KMS-11 (cell line): ENCODE data around the gene TGFB3.

Source experiments
- H2AFZ ChIP-seq: fragments of 200-600 bp; sonication (generic); 2 replicates; pipeline ENCODE4 v1.6.1; 2016; ENCODE audit warnings: antibody characterized with exemption, mixed run types, low read depth
- H3K27ac ChIP-seq: fragments of 200-600 bp; sonication (generic); 2 replicates; pipeline ENCODE4 v1.6.1; 2016; ENCODE audit warnings: mild to moderate bottlenecking, mixed run types
- H3K27me3 ChIP-seq: fragments of 200-600 bp; sonication (generic); 2 replicates; pipeline ENCODE4 v1.6.1; 2017; ENCODE audit warnings: mild to moderate bottlenecking, low read depth, mixed run types, moderate library complexity; ENCODE audit not compliant: insufficient read depth
- H3K36me3 ChIP-seq: fragments of 200-600 bp; sonication (generic); 2 replicates; pipeline ENCODE4 v1.6.1; 2017; ENCODE audit warnings: mild to moderate bottlenecking, mixed run types; ENCODE audit not compliant: insufficient read depth
- H3K4me1 ChIP-seq: fragments of 200-600 bp; sonication (generic); 2 replicates; pipeline ENCODE4 v1.6.1; 2016; ENCODE audit warnings: mild to moderate bottlenecking, low read depth, mixed run types; ENCODE audit not compliant: poor library complexity, severe bottlenecking
- H3K4me2 ChIP-seq: fragments of 200-600 bp; sonication (generic); 2 replicates; pipeline ENCODE4 v1.7.0; 2016; ENCODE audit warnings: mild to moderate bottlenecking, mixed run types
- H3K4me3 ChIP-seq: fragments of 200-600 bp; sonication (generic); IDR thresholded peaks from 2 replicates; pipeline ENCODE4 v1.6.1; 2017; ENCODE audit warnings: low read depth, low read length, mixed read lengths; ENCODE audit not compliant: insufficient read depth
- H3K79me2 ChIP-seq: fragments of 200-600 bp; sonication (generic); 2 replicates; pipeline ENCODE4 v1.6.1; 2016; ENCODE audit warnings: low read depth, mixed run types; ENCODE audit not compliant: insufficient read depth
- H3K9ac ChIP-seq: fragments of 200-600 bp; sonication (generic); 2 replicates; pipeline ENCODE4 v1.6.1; 2016; ENCODE audit warnings: mild to moderate bottlenecking, mixed run types
- H4K20me1 ChIP-seq: fragments of 200-600 bp; sonication (generic); 2 replicates; pipeline ENCODE4 v1.6.1; 2016; ENCODE audit warnings: mild to moderate bottlenecking, mixed run types; ENCODE audit not compliant: insufficient read depth
- TF ChIP-seq, protein P1 (sequence below): fragments of 200-600 bp; sonication (generic); conservative IDR thresholded peaks from 2 replicates; pipeline ENCODE4 v1.6.1; 2017; ENCODE audit warnings: low read depth, mild to moderate bottlenecking, antibody characterized with exemption, low read length, moderate library complexity, mixed read lengths

The TGFB3 gene

DNA sequence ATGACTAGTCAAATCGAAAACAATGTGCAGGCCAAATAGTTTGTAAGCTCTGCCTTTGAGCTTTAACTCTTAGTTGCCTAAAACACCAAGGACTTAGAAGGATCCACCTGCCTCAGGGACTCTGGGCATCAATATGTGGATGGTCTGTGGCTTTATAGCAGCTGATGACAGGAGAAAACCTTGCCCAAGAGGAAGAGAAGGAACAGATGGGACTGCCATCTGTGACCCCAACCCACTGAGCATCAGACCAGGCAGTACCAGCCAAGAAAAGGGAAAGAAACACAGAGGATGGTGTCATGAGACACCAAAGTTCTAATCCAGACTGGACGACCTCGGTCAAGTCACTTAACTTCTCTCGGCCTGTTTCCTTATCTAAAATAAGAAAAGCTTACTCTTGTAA, 12.7 kb downstream of the TGFB3 start:
- H3K4me3 ChIP-seq = no peak overlapping the region
- no peak overlapping the region for H3K27ac ChIP-seq
- H3K4me1 ChIP-seq = no peaks in the 10 kb centered on the region
- H3K36me3 ChIP-seq = no peaks in the 10 kb centered on the region
- H4K20me1 ChIP-seq = no peaks in the 10 kb centered on the region
- no peak overlapping the region for H3K9ac ChIP-seq
- TF ChIP-seq, protein P1, sequence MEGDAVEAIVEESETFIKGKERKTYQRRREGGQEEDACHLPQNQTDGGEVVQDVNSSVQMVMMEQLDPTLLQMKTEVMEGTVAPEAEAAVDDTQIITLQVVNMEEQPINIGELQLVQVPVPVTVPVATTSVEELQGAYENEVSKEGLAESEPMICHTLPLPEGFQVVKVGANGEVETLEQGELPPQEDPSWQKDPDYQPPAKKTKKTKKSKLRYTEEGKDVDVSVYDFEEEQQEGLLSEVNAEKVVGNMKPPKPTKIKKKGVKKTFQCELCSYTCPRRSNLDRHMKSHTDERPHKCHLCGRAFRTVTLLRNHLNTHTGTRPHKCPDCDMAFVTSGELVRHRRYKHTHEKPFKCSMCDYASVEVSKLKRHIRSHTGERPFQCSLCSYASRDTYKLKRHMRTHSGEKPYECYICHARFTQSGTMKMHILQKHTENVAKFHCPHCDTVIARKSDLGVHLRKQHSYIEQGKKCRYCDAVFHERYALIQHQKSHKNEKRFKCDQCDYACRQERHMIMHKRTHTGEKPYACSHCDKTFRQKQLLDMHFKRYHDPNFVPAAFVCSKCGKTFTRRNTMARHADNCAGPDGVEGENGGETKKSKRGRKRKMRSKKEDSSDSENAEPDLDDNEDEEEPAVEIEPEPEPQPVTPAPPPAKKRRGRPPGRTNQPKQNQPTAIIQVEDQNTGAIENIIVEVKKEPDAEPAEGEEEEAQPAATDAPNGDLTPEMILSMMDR = no peak
- no peaks in the 10 kb centered on the region for H3K27me3 ChIP-seq
- H2AFZ ChIP-seq = no peak overlapping the region
- no peak overlapping the region for H3K4me2 ChIP-seq
- H3K79me2 ChIP-seq = no peaks in the 10 kb centered on the region

DNA sequence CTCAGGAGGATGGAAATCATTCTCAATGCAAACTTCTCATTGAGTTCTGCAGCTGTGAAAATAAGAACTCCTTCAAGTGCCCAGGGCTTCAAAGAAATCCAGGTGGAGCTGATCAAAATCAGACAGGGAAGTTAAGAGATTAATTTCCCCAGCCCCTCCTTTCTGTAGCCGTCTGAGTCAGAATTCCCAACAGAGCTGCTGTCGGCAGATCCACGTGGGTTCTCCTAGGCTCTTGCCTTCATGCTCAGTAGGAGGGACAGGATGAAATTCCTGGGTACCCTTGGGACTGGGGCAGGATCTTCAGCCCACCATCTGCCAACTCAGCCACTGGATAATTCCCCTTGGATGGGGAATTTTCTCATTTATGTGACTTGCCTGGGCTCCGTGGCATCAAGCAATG, 13.3 kb downstream of the TGFB3 start:
- H3K36me3 ChIP-seq = no peaks in the 10 kb centered on the region
- H4K20me1 ChIP-seq = no peaks in the 10 kb centered on the region
- no peaks in the 10 kb centered on the region for H3K4me1 ChIP-seq
- no peak overlapping the region for H3K27ac ChIP-seq
- H3K27me3 ChIP-seq = no peaks in the 10 kb centered on the region
- H3K9ac ChIP-seq = no peak overlapping the region
- no peak overlapping the region for H3K4me2 ChIP-seq
- TF ChIP-seq, protein P1 = no peak
- H3K4me3 ChIP-seq = no peak overlapping the region
- no peak overlapping the region for H2AFZ ChIP-seq
- no peaks in the 10 kb centered on the region for H3K79me2 ChIP-seq

DNA sequence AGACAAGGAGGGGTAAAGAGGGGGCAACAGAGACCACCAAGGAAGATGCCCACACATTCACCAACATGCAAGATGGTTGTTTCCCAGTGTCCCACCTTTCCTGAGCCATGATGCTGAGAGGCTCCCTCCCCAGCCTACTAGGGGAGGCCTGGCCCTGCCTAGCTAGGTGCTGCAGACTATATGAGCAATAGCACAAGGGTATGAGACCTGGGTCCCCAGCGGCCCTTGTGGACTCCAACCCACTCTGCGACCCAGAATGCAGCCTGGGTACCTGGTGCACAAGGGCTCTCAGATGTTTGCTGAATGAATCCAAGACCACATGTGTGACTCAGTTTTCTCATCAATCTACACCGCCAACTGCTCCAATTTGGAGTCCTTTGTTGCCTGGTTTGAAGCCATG, 13.9 kb downstream of the TGFB3 start:
- H4K20me1 ChIP-seq = no peaks in the 10 kb centered on the region
- TF ChIP-seq, protein P1 = no peak
- no peaks in the 10 kb centered on the region for H3K4me1 ChIP-seq
- H3K9ac ChIP-seq = no peak overlapping the region
- no peaks in the 10 kb centered on the region for H3K36me3 ChIP-seq
- H3K4me2 ChIP-seq = no peak overlapping the region
- H3K27ac ChIP-seq = no peak overlapping the region
- H3K27me3 ChIP-seq = no peaks in the 10 kb centered on the region
- no peak overlapping the region for H2AFZ ChIP-seq
- H3K4me3 ChIP-seq = no peak overlapping the region
- H3K79me2 ChIP-seq = no peaks in the 10 kb centered on the region

DNA sequence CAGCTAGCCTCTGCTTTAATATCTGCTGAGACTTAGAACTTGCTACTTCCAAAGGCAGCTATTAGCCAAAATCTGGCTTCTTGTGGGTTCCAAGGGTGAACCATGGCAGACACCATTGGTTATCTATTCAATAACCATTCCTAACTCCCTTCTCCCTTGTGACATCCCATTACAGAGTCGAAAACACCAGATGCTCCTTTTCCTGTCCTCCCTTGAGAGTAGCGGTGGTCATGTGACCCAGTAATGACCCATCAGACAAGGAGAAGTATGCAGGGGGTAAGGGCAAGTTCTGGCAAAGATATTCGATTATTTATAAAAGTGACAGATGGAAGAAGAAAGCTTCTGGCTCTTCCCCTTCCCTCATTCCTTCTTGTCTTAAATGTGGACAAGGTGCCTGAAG, 20.1 kb downstream of the TGFB3 start:
- TF ChIP-seq, protein P1 = no peak
- Histone ChIP-seq H4K20me1 (no peaks in the 10 kb centered on the region), H3K27ac (no peak overlapping the region), H3K4me2 (no peak overlapping the region), H3K4me1 (no peaks in the 10 kb centered on the region), H3K79me2 (no peaks in the 10 kb centered on the region), H3K4me3 (no peak overlapping the region), H3K27me3 (no peaks in the 10 kb centered on the region), H3K9ac (no peak overlapping the region), H3K36me3 (no peaks in the 10 kb centered on the region), H2AFZ (no peak overlapping the region)

DNA sequence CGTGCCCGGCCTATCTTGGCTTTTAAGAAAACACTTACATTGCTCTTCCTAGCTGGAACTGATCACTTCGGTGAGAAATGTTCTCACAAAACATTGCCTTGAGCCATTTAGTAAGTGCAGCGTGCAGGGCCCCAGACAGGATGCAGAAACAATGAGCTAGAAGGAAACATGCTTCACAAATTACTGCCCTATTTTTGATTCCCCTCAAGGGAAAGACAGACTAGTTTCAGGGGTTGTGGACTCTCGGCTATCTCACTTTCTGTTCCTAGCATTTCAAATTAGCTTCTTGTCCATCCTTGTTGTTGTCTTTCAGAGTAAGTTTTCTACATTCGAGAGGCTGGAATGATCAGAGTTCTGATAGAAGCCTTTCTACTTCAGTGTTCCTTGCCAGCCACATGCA, 21.6 kb downstream of the TGFB3 start:
- Histone ChIP-seq H3K27ac (no peak overlapping the region), H3K4me3 (no peak overlapping the region), H3K9ac (no peak overlapping the region), H2AFZ (no peak overlapping the region), H4K20me1 (no peaks in the 10 kb centered on the region), H3K27me3 (no peaks in the 10 kb centered on the region), H3K4me2 (no peak overlapping the region), H3K79me2 (no peaks in the 10 kb centered on the region), H3K36me3 (no peaks in the 10 kb centered on the region), H3K4me1 (no peaks in the 10 kb centered on the region)
- TF ChIP-seq, protein P1 = no peak
